T-helper 17 cell (primary cell): ENCODE measurements around the gene PLD5. TPM values are rescaled to one million over a fixed set of nuclear protein-coding genes. Genes with fewer than 3 reads are reported as not detected.
"Not testable (repeated sequence)": the region's sequence is repeated elsewhere in the genome, so short reads cannot be mapped to it uniquely, and the experiment has no call there.

Experiments
- ATAC-seq: fragments of 150-1000 bp; cut with Tn5 transposase; 2 replicates; pipeline ENCODE4 v1.10.0; 2021; ENCODE audit warnings: mild to moderate bottlenecking, moderate library complexity
- DNase-seq, 3 donors: peaks; one replicate each; pipeline versions ENCODE4 v3.0.0 to v3.0.0-alpha.2; 2020 to 2021
- H3K9me3 ChIP-seq: one replicate; pipeline ENCODE4 v1.7.0; 2013; ENCODE audit warnings: low read length, mild to moderate bottlenecking; ENCODE audit not compliant: control insufficient read depth, poor library complexity, severe bottlenecking
- H3K27ac Mint-ChIP-seq: one replicate; pipeline ENCODE4 v1.8.0; 2022; ENCODE audit warnings: mild to moderate bottlenecking, moderate library complexity, mixed read lengths
- H3K27me3 Mint-ChIP-seq: one replicate; pipeline ENCODE4 v1.8.0; 2022; ENCODE audit warnings: mixed read lengths
- H3K36me3 Mint-ChIP-seq: one replicate; pipeline ENCODE4 v1.8.0; 2022; ENCODE audit warnings: low read depth, mixed read lengths
- H3K4me1 Mint-ChIP-seq: one replicate; pipeline ENCODE4 v1.8.0; 2022; ENCODE audit warnings: mild to moderate bottlenecking, mixed read lengths
- H3K4me3 Mint-ChIP-seq: one replicate; pipeline ENCODE4 v1.8.0; 2022; ENCODE audit warnings: mild to moderate bottlenecking, moderate library complexity, mixed read lengths
- total RNA-seq, 4 donors: library from RNA in 2 of 4; stranded (reverse) in 2 of 4; gene quantifications; one replicate each; pipeline ENCODE4 v1.2.3 and lab custom pipeline; 2022 to 2026

PLD5 gene
- total RNA-seq, 2 donors from 2014 or later: not detected

DNA sequence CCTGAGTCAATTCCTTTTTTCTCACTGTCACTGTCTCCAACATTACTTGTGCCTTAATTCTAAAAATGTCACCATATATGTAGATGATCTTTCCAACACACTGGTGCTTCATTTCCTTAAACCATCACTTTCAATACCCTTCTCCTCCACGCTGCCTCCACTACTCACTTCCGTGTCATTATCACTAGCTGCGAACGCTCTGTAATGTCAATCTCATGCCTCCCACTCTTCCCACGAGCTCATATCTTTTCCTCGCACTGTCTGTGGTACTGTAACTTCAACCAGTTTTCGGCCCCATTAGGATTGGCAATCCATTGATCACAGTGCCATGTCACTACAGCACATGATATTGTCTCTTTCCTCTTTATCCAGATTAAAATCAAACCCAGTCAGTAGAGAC, 61.6 kb downstream of the PLD5 start:
- Mint-ChIP-seq H3K4me3 (no peak overlapping the region), H3K4me1 (no peaks in the 10 kb centered on the region), H3K36me3 (no peaks in the 10 kb centered on the region), H3K27me3 (peaks cover 20% of the 10 kb centered on the region), H3K27ac (no peak overlapping the region)
- no peaks in the 10 kb centered on the region for H3K9me3 ChIP-seq
- DNase-seq: no peak
- ATAC-seq: no peak

GRCh38 chr1:242459740-242460139, 64.8 kb downstream of the PLD5 start:
- not testable (repeated sequence) for H3K27ac Mint-ChIP-seq, H3K9me3 ChIP-seq, DNase-seq, H3K36me3 Mint-ChIP-seq, H3K4me3 Mint-ChIP-seq, ATAC-seq, H3K4me1 Mint-ChIP-seq
- H3K27me3 Mint-ChIP-seq: peaks cover 16% of the 10 kb centered on the region

- no peaks in the 10 kb centered on the region for H3K9me3 ChIP-seq
- Mint-ChIP-seq H3K27me3 (peaks cover 42% of the 10 kb centered on the region), H3K27ac (no peak overlapping the region), H3K36me3 (no peaks in the 10 kb centered on the region), H3K4me1 (no peaks in the 10 kb centered on the region), H3K4me3 (no peak overlapping the region)
- ATAC-seq (no peak), DNase-seq (no peak)
Measured at GRCh38 chr1:242456726-242457269, 67.7 kb downstream of the PLD5 start.

GRCh38 chr1:242455052-242455361, 69.5 kb downstream of the PLD5 start:
- Mint-ChIP-seq H3K36me3 (no peaks in the 10 kb centered on the region), H3K4me3 (no peak overlapping the region), H3K27ac (no peak overlapping the region), H3K4me1 (no peaks in the 10 kb centered on the region), H3K27me3 (peaks cover 55% of the 10 kb centered on the region)
- no peaks in the 10 kb centered on the region for H3K9me3 ChIP-seq
- ATAC-seq (no peak), DNase-seq (no peak)

- no peaks in the 10 kb centered on the region for H3K4me1 Mint-ChIP-seq
- H3K27me3 Mint-ChIP-seq: peaks cover 61% of the 10 kb centered on the region
- H3K9me3 ChIP-seq: no peaks in the 10 kb centered on the region
- H3K27ac Mint-ChIP-seq: no peak overlapping the region
- no peaks in the 10 kb centered on the region for H3K36me3 Mint-ChIP-seq
- H3K4me3 Mint-ChIP-seq: no peak overlapping the region
- no peak for DNase-seq
- ATAC-seq: no peak
Measured at GRCh38 chr1:242454262-242455051, 70.0 kb downstream of the PLD5 start.

DNA sequence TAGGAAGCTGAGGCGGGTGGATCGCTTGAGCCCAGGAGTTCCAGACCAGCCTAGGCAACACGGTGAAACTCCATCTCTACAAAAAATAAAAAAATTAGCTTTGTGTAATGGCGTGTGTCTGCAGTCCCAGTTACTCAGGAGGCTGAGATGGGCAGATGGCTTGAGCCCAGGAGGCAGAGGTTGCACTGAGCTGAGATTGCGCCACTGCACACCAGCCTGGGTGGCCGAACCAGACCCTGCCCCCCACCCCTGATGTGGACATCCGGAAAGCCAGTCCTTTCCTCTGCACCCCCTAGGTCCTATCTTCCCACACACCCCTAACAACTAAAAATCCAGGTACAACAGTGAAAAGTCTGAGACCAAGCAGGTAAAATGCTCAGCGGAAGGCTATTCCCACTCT, 71.9 kb downstream of the PLD5 start:
- H3K4me3 Mint-ChIP-seq: no peak overlapping the region
- no peaks in the 10 kb centered on the region for H3K4me1 Mint-ChIP-seq
- H3K27ac Mint-ChIP-seq: no peak overlapping the region
- H3K27me3 Mint-ChIP-seq: peaks cover 72% of the 10 kb centered on the region
- DNase-seq: no peak
- no peaks in the 10 kb centered on the region for H3K36me3 Mint-ChIP-seq
- no peak for ATAC-seq
- H3K9me3 ChIP-seq: no peaks in the 10 kb centered on the region

GRCh38 chr1:242449661-242450060, 74.8 kb downstream of the PLD5 start:
- H3K9me3 ChIP-seq: no peaks in the 10 kb centered on the region
- ATAC-seq (no peak), DNase-seq (no peak)
- Mint-ChIP-seq H3K4me1 (no peaks in the 10 kb centered on the region), H3K27ac (no peak overlapping the region), H3K27me3 (peaks cover 74% of the 10 kb centered on the region), H3K4me3 (no peak overlapping the region), H3K36me3 (no peaks in the 10 kb centered on the region)

DNA sequence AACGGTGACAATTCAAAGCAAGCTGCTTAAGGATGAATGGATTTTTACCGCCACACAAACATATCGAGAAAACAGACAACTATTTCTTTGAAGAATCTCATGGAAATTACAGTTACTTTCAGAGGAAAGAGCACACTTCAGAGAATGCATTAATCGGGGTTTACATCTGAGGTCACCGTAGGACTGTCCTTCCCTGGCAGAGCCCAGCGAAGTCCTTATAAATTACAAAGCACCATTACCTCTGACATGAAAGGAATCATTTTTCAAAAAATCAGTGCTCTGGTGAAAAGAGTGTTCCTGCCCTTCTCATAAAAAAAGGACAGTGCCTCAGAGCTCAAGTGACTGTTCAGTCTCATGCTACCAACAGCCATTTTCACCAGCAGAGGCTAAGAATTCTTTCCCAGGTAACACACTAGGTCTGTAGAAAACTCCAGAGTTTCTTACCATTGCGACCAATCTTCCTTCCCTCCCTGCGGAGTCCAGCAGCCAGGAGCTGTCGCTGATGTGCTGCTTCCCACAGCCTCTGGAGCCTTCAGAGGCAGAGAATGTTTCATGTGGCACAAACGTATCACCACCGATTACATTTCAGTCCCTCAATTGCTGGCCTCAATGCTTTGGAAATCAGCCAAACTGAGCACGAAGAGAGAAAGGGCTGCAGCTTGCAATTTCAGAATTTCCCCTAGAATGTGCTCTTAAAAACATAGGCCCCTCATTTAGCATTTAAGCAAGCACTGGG, 75.4 kb downstream of the PLD5 start:
- no peaks in the 10 kb centered on the region for H3K36me3 Mint-ChIP-seq
- H3K27ac Mint-ChIP-seq: no peak overlapping the region
- ATAC-seq (no peak), DNase-seq (no peak)
- H3K4me1 Mint-ChIP-seq: no peaks in the 10 kb centered on the region
- peaks cover 71% of the 10 kb centered on the region for H3K27me3 Mint-ChIP-seq
- H3K4me3 Mint-ChIP-seq: no peak overlapping the region
- H3K9me3 ChIP-seq: no peaks in the 10 kb centered on the region

DNA sequence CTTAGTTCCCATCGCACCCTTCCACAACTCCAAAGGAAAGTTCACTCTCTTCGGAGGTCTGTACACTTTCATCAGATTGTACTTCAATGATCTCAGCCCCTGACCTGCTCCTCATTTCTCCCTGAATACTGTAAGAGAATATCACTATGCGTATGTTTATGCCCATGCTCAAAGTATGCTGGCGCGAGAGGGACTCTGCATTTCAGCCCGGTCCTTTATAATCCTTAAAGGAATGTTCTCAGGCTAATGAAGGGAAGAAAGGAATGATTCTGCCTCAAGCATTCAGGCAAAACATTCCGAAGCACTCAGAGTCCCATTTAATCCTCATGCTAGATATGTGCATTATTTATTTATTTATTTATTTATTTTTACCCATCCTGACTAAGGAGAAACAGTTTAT, 76.8 kb downstream of the PLD5 start:
- no peaks in the 10 kb centered on the region for H3K4me1 Mint-ChIP-seq
- ATAC-seq: no peak
- H3K27ac Mint-ChIP-seq: no peak overlapping the region
- H3K9me3 ChIP-seq: no peaks in the 10 kb centered on the region
- H3K4me3 Mint-ChIP-seq: no peak overlapping the region
- no peaks in the 10 kb centered on the region for H3K36me3 Mint-ChIP-seq
- peaks cover 60% of the 10 kb centered on the region for H3K27me3 Mint-ChIP-seq
- no peak for DNase-seq

DNA sequence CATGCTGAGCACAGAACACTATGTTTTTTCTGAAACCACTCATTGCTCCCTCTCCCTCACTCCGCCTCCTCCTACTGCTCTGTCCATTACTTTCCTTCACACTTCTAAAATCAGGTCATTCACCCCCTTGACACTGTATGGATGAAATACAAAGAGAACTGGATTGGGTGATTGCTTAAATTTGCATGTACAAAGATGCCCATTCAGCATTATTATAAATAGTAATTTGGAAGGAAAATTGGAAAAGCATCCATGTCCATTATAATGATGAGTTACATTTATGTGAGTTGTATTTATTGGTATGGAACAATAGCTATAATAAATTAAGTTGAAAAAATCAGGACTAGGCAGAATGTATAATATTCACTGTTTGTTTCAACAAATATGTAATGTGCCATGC, 83.7 kb downstream of the PLD5 start:
- no peaks in the 10 kb centered on the region for H3K9me3 ChIP-seq
- H3K4me3 Mint-ChIP-seq: no peak overlapping the region
- ATAC-seq (no peak), DNase-seq (no peak)
- peaks cover 16% of the 10 kb centered on the region for H3K27me3 Mint-ChIP-seq
- H3K4me1 Mint-ChIP-seq: no peaks in the 10 kb centered on the region
- no peaks in the 10 kb centered on the region for H3K36me3 Mint-ChIP-seq
- H3K27ac Mint-ChIP-seq: no peak overlapping the region

- DNase-seq: no peak
- H3K9me3 ChIP-seq: no peaks in the 10 kb centered on the region
- Mint-ChIP-seq H3K27ac (no peak overlapping the region), H3K36me3 (no peaks in the 10 kb centered on the region), H3K4me3 (no peak overlapping the region), H3K27me3 (peaks cover 24% of the 10 kb centered on the region), H3K4me1 (no peaks in the 10 kb centered on the region)
- no peak for ATAC-seq
Measured at GRCh38 chr1:242435200-242435599, 89.3 kb downstream of the PLD5 start.

GRCh38 chr1:242432491-242433095, 91.9 kb downstream of the PLD5 start:
- no peaks in the 10 kb centered on the region for H3K36me3 Mint-ChIP-seq

GRCh38 chr1:242431786-242432185, 92.7 kb downstream of the PLD5 start:
- Mint-ChIP-seq H3K27ac (no peak overlapping the region), H3K4me3 (no peak overlapping the region), H3K36me3 (no peaks in the 10 kb centered on the region), H3K4me1 (no peaks in the 10 kb centered on the region), H3K27me3 (peaks cover 24% of the 10 kb centered on the region)
- no peaks in the 10 kb centered on the region for H3K9me3 ChIP-seq
- DNase-seq: no peak
- ATAC-seq: no peak

More at GRCh38 chr1:242432491-242433095, 91.9 kb downstream of the PLD5 start:
- no peak overlapping the region for H3K4me3 Mint-ChIP-seq
- no peak for DNase-seq
- H3K9me3 ChIP-seq: no peaks in the 10 kb centered on the region
- H3K4me1 Mint-ChIP-seq: no peaks in the 10 kb centered on the region
- no peak overlapping the region for H3K27ac Mint-ChIP-seq
- ATAC-seq: no peak
- peaks cover 24% of the 10 kb centered on the region for H3K27me3 Mint-ChIP-seq
